ENCODE results near the gene TMEM238L.

DNA sequence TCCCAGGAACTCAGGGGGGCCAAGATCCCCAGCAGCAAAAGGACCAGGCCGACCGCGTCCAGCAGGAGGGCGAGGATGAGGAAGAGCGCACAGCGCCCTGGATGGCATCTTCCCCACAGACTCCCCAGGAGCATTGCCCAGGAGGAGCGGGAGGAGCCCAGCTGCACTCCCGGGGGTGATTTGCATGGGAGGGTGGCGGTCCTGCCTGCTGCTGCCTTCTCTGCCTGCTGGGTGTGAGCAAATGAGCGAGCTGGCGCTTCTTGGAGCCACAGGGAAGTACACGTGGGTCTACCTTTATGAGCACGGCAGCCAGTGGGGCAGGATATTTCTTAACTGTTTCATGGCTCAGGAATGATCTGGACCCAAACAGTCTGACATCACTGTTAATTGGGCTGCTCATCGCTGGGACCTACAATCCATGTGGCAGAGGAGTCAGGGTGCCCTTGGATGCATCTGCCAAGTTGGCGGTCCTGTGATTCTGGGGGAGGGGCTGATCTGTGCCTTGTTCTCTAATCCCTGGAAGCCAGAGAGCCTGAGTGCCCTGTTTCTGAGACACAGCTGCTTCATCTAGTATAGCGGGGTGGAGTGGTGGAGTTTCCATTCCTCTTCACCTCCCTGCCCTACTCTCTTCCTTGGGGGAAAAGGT, at the start of gene TMEM238L:
- TF ChIP-seq EGR1 (IDR thresholded peaks at IDR 0.05) (no peak), CREB1 (IDR thresholded peaks at IDR 0.05; ENCODE audit: low read depth) (no peak), REST (IDR thresholded peaks at IDR 0.05; ENCODE audit: low read depth) (no peak)
- TF ChIP-seq, protein P1, sequence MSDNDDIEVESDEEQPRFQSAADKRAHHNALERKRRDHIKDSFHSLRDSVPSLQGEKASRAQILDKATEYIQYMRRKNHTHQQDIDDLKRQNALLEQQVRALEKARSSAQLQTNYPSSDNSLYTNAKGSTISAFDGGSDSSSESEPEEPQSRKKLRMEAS (IDR thresholded peaks at IDR 0.05) = no peak

All from Ishikawa (cell line).